ENCODE measurements around the gene PSMG1.

Gene PSMG1

DNA sequence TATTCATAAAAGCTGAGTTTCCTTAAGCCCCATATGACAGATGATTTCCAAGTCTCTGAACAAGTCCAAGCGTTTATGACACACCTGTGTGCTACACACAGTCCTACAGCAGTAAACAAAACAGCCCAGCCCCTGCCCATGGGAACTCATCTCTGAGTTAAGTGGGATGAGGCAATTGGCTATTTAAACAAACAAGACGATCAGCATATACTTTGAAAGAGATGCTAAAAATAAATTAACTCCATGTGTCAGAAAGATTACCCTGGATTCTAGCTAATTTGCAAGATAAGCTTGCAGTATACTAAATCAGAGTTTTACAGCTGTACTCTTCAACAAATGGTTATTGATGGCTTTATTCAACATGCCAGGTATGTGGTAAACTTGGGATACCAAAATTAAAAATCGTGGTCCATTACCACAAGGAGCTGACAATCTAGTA lies 7.0 kb downstream of the PSMG1 start:
- no peak for DNase-seq (ENCODE audit: low read depth, low spot score)
- no peak overlapping the region for H3K4me3 ChIP-seq (ENCODE audit: low read depth, low read length)
- in situ Hi-C loops (cut with HindIII; ENCODE audit: low sequenced_read_pairs) = no loop called here
- TF ChIP-seq, protein P1, sequence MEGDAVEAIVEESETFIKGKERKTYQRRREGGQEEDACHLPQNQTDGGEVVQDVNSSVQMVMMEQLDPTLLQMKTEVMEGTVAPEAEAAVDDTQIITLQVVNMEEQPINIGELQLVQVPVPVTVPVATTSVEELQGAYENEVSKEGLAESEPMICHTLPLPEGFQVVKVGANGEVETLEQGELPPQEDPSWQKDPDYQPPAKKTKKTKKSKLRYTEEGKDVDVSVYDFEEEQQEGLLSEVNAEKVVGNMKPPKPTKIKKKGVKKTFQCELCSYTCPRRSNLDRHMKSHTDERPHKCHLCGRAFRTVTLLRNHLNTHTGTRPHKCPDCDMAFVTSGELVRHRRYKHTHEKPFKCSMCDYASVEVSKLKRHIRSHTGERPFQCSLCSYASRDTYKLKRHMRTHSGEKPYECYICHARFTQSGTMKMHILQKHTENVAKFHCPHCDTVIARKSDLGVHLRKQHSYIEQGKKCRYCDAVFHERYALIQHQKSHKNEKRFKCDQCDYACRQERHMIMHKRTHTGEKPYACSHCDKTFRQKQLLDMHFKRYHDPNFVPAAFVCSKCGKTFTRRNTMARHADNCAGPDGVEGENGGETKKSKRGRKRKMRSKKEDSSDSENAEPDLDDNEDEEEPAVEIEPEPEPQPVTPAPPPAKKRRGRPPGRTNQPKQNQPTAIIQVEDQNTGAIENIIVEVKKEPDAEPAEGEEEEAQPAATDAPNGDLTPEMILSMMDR (IDR thresholded peaks at IDR 0.05; ENCODE audit: low read depth, low read length) = no peak

DNA sequence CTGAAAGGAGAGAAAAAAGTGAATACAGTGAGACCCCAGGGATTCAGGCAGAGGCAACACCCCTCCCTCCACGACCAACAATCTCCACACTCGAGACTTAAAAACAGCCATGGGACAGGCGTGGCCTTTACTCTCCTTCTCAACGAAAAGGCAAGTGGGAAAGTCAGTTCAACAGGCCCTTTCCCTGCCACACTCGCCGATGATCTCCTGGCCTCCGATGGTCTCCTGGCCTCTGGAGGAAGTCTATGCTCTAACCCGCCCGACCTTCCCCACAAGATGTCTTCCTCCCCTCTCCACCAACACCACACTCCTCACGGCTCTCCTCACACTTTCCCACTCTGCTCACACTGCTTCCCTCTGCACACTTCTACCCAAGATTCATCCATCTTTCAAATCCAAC lies 7.6 kb downstream of the PSMG1 start:
- TF ChIP-seq, protein P1 (IDR thresholded peaks at IDR 0.05; ENCODE audit: low read depth, low read length) = no peak
- DNase-seq (ENCODE audit: low read depth, low spot score) = no peak
- no peak overlapping the region for H3K4me3 ChIP-seq (ENCODE audit: low read depth, low read length)
- in situ Hi-C loops (cut with HindIII; ENCODE audit: low sequenced_read_pairs) = no loop called here

DNA sequence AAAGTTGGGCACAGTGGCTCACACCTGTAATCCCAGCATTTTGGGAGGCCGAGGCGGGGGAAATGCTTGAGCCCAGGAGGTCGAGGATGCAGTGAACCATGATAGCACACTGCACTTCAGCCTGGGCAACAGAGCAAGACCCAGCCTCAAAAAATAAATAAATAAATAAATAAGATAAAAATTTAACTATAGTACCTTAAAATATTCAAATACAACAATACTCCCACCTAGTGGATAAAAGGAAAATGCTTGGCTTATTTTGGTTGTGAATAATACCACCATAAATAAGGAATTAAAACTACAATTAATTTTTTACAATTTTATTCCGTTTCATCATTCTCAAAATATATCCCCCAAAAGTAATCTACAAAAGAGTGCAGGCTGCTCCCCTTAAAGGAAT lies 8.1 kb downstream of the PSMG1 start:
- DNase-seq (ENCODE audit: low read depth, low spot score) = peak; percentile 45
- no peak overlapping the region for H3K4me3 ChIP-seq (ENCODE audit: low read depth, low read length)
- in situ Hi-C loops (cut with HindIII; ENCODE audit: low sequenced_read_pairs) = no loop called here
- TF ChIP-seq, protein P1 (IDR thresholded peaks at IDR 0.05; ENCODE audit: low read depth, low read length) = peak; percentile 43

DNA sequence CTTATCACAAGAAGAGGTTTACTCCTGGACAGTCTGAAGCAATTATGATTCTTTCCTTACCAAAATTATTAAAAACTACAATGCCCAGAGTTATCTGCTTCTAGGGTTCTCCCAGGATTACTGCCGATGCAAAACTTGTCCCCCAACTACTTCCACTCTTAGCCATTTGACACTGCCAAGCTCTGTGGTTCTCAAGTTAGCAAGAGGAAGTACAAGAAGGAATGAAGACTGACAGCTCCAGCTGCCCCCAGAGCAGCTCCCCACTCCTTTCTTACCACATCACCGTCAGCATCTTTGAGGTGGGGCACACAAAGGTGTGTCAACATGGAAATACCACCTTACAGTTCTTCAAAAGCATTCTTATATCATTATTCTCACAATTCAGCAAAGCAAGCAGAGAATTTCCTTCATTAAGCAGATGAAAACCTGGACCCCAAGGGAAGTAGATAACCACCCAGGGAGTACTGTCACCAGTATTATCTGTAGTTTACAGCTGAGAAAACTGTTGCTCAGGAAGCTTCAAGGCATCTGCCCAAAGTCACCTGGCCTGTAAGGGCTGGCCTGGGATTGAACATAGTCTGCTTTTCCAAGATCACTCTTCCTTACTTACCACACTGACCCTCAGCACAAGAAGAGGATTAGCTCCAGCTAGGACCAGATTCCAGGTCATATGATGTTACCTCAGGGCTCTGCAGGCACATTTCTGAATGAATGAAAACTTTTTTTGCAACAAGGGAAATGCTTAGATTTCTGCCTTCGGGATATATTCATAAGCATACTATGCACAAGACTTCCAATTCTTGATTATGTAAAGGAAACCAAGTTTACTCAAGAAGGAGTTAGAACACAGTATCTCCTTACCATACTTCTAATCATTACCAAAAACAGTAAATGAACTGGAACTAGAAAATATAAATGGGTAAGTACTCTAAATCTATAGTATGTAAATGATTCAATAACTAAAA lies 9.3 kb downstream of the PSMG1 start:
- no peak overlapping the region for H3K4me3 ChIP-seq (ENCODE audit: low read depth, low read length)
- TF ChIP-seq, protein P1 (IDR thresholded peaks at IDR 0.05; ENCODE audit: low read depth, low read length) = no peak
- no peak for DNase-seq (ENCODE audit: low read depth, low spot score)
- in situ Hi-C loops (cut with HindIII; ENCODE audit: low sequenced_read_pairs) = no loop called here

DNA sequence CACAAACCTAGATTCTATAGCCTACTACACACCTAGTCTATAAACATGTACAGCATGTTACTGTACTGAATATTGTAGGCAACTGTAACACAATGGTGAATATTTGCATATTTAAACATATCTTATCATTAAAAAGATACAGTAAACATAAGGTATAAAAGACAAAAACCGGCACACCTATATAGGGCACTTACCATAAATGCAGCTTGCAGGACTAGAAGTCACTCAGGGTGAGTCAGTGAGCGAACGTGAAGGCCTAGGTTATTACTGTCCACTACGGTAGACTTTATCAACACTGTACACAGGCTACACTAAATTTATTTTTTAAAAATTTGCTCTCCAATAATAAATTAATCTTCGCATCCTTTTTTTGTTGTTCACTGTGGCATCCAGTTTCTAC lies 13.3 kb downstream of the PSMG1 start:
- in situ Hi-C loops (cut with HindIII; ENCODE audit: low sequenced_read_pairs) = no loop called here
- TF ChIP-seq, protein P1 (IDR thresholded peaks at IDR 0.05; ENCODE audit: low read depth, low read length) = no peak
- DNase-seq (ENCODE audit: low read depth, low spot score) = no peak
- H3K4me3 ChIP-seq (ENCODE audit: low read depth, low read length) = no peak overlapping the region

DNA sequence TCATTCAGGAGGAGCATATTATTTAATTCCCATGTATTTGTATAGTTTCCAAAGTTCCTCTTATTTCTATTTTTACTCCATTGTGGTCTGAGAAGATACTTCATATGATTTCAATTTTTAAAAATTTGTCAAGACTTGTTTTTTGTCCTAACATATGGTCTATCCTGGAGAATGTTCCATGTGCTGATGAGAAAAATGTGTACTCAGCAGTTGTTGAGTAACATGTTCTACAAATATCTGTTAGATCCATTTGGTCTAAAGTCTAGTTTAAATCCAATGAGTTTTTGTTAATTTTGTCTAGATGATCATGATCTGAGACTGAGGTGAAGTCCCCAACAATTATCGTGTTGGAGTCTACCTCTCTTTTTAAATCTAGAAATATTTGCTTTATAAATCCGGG lies 14.5 kb downstream of the PSMG1 start:
- TF ChIP-seq, protein P1 (IDR thresholded peaks at IDR 0.05; ENCODE audit: low read depth, low read length) = no peak
- in situ Hi-C loops (cut with HindIII; ENCODE audit: low sequenced_read_pairs) = no loop called here
- H3K4me3 ChIP-seq (ENCODE audit: low read depth, low read length) = no peak overlapping the region
- DNase-seq (ENCODE audit: low read depth, low spot score) = no peak

Measured in astrocyte of the spinal cord (primary cell).